HepG2 (cell line): ENCODE data around the gene SIGLEC10. TPM values are rescaled to one million over a fixed set of nuclear protein-coding genes. Genes with fewer than 3 reads are reported as not detected.

ENCODE experiments used
- ATAC-seq: fragments of 200-7000 bp; cut with Tn5 transposase; 3 replicates; pipeline ENCODE4 v1.9.1; 2020; ENCODE audit warnings: mild to moderate bottlenecking, moderate library complexity
- BruUV-seq: library from RNA; stranded (reverse); fragments of 400-500 nt; replicated peaks from 2 replicates; lab custom pipeline; 2021; lab: Mats Ljungman, UMichigan
- CTCF ChIA-PET: fragments of 300-600 bp; formaldehyde crosslinking; extraction: SDS; loops from one replicate; lab custom pipeline; 2021; ENCODE audit warnings: low total read pairs, inconsistent platforms, low intra/inter-chr PET ratio; lab: Yijun Ruan, JAX
- POLR2A ChIA-PET: fragments of 350-600 bp; sonication (Branson Sonifier 250); formaldehyde crosslinking; loops from one replicate; lab custom pipeline; 2020; ENCODE audit warnings: antibody characterized with exemption, inconsistent platforms; lab: Yijun Ruan, JAX
- DNase-seq: peaks from one replicate; pipeline ENCODE4 v3.0.0-alpha.2; 2015; ENCODE audit warnings: low spot score
- FAIRE-seq: peaks from 3 replicates; lab custom pipeline; 2011; peaks lifted over from hg19 to GRCh38; lab: Jason Lieb, UNC
- H2AFZ ChIP-seq: one replicate; pipeline ENCODE4 v1.6.1; 2011; ENCODE audit warnings: low read length, inconsistent platforms
- H3K27ac ChIP-seq: fragments of 300-600 bp; 3 replicates; pipeline ENCODE4 v1.8.0; 2011; ENCODE audit warnings: mixed run types, mild to moderate bottlenecking, mixed read lengths, low read length, inconsistent platforms; ENCODE audit not compliant: insufficient read depth; ENCODE audit errors: extremely low read length
- H3K27me3 ChIP-seq, 2 experiments: fragments of 200-600 bp in 1 of 2; 2 replicates in 1 of 2; 3 replicates in 1 of 2; pipeline versions ENCODE4 v1.6.0 to v1.8.0; 2011; ENCODE audit warnings: low read length in 2 of 2, mild to moderate bottlenecking in 2 of 2, moderate library complexity in 2 of 2, inconsistent platforms in 1 of 2; ENCODE audit not compliant: insufficient read depth in 2 of 2, control insufficient read depth in 1 of 2
- H3K36me3 ChIP-seq, 2 experiments: fragments of 200-600 bp in 1 of 2; replicated peaks in 1 of 2; 2 replicates in 1 of 2; 3 replicates in 1 of 2; pipeline versions ENCODE4 v1.5.1 to v1.8.0; 2011; ENCODE audit warnings: low read length in 2 of 2, inconsistent platforms in 1 of 2; ENCODE audit not compliant: insufficient read depth in 2 of 2, control insufficient read depth in 1 of 2
- H3K4me1 ChIP-seq: 2 replicates; pipeline ENCODE4 v1.5.1; 2012; ENCODE audit warnings: low read length, inconsistent platforms; ENCODE audit not compliant: insufficient read depth
- H3K4me2 ChIP-seq: 2 replicates; pipeline ENCODE4 v1.6.0; 2011; ENCODE audit warnings: low read depth, low read length, inconsistent platforms
- H3K4me3 ChIP-seq, 3 experiments: fragments of 200-600 bp in 1 of 3; sonication (generic), shearing (Covaris generic) in 1 of 3; replicated peaks in 1 of 3; 2 replicates each; pipeline ENCODE4 v1.5.1; 2011 to 2016; ENCODE audit warnings: low read length in 3 of 3, inconsistent platforms in 2 of 3, low read depth in 2 of 3, mild to moderate bottlenecking in 2 of 3, control low read depth in 1 of 3, mixed read lengths in 1 of 3; ENCODE audit not compliant: insufficient read depth in 1 of 3
- H3K79me2 ChIP-seq: one replicate; pipeline ENCODE4 v1.6.1; 2011; ENCODE audit warnings: low read length, inconsistent platforms; ENCODE audit not compliant: insufficient read depth
- H3K9ac ChIP-seq: 2 replicates; pipeline ENCODE4 v1.6.0; 2011; ENCODE audit warnings: mild to moderate bottlenecking, low read depth, low read length, inconsistent platforms; ENCODE audit not compliant: insufficient read depth
- H3K9me3 ChIP-seq: 2 replicates; pipeline ENCODE4 v1.5.1; 2012; ENCODE audit warnings: mild to moderate bottlenecking, low read length
- H4K20me1 ChIP-seq: 2 replicates; pipeline ENCODE4 v1.6.0; 2011; ENCODE audit warnings: inconsistent platforms, mild to moderate bottlenecking, low read length, moderate library complexity; ENCODE audit not compliant: insufficient read depth
- GLI4 ChIP-seq: sonication (generic); formaldehyde crosslinking; IDR thresholded peaks from 2 replicates; pipeline ENCODE4 v1.5.1; 2020; ENCODE audit warnings: missing genetic modification reagents, mild to moderate bottlenecking, moderate library complexity, borderline replicate concordance
- MLXIP ChIP-seq: sonication (generic); formaldehyde crosslinking; IDR thresholded peaks from 2 replicates; pipeline ENCODE4 v1.9.0; 2021; ENCODE audit warnings: missing genetic modification reagents, borderline replicate concordance
- PHF8 ChIP-seq: sonication (generic); formaldehyde crosslinking; IDR thresholded peaks from 2 replicates; pipeline ENCODE4 v1.5.0; 2020; ENCODE audit warnings: missing genetic modification reagents
- SMAD1 ChIP-seq: sonication (generic); formaldehyde crosslinking; IDR thresholded peaks from 2 replicates; pipeline ENCODE4 v1.4.0; 2020; ENCODE audit warnings: missing genetic modification reagents, low read depth, mild to moderate bottlenecking, borderline replicate concordance
- SMAD3 ChIP-seq: sonication (generic); formaldehyde crosslinking; IDR thresholded peaks from 2 replicates; pipeline ENCODE4 v1.4.0; 2020; ENCODE audit warnings: missing genetic modification reagents
- ZBTB7B ChIP-seq: sonication (generic); formaldehyde crosslinking; IDR thresholded peaks from 2 replicates; pipeline ENCODE4 v1.4.0; 2020; ENCODE audit warnings: missing genetic modification reagents
- ZFP91 ChIP-seq: sonication (generic); formaldehyde crosslinking; IDR thresholded peaks from 2 replicates; pipeline ENCODE4 v1.9.0; 2022; ENCODE audit warnings: missing genetic modification reagents, mild to moderate bottlenecking, borderline replicate concordance
- ZNF101 ChIP-seq: sonication (generic); formaldehyde crosslinking; IDR thresholded peaks from 2 replicates; pipeline ENCODE4 v1.4.0; 2020; ENCODE audit warnings: mild to moderate bottlenecking, low read depth, missing genetic modification reagents, borderline replicate concordance
- ZNF234 ChIP-seq: sonication (generic); formaldehyde crosslinking; conservative IDR thresholded peaks from 2 replicates; pipeline ENCODE4 v1.5.1; 2020; ENCODE audit warnings: mild to moderate bottlenecking, missing genetic modification reagents
- ZNF343 ChIP-seq: sonication (generic); formaldehyde crosslinking; IDR thresholded peaks from 2 replicates; pipeline ENCODE4 v1.4.0; 2020; ENCODE audit warnings: mild to moderate bottlenecking, missing genetic modification reagents
- ZNF550 ChIP-seq: sonication (generic); formaldehyde crosslinking; IDR thresholded peaks from 2 replicates; pipeline ENCODE4 v1.4.0; 2020; ENCODE audit warnings: mild to moderate bottlenecking, missing genetic modification reagents, borderline replicate concordance
- WGBS: methylation state at CpG from one replicate; pipeline ENCODE4 v1.1.6; 2017; ENCODE audit warnings: low lambda C conversion rate; 5-methylcytosine and 5-hydroxymethylcytosine counted together
- in situ Hi-C: cut with HindIII; loops from 2 replicates; pipeline ENCODE4 v1.10.0; 2017; ENCODE audit warnings: low pct_unique_long_range_greater_than_20kb; ENCODE audit not compliant: extremely low pct_ligation_motif_present
- intact Hi-C: fragments of 100-400 bp; cut with micrococcal nuclease; formaldehyde crosslinking; loops from one replicate; pipeline ENCODE4 v1.10.0; 2022; ENCODE audit not compliant: unreplicated experiment
- polyA plus RNA-seq, 8 experiments: library from polyadenylated mRNA; depleted of rRNA in 3 of 8; stranded (reverse) in 7 of 8; unstranded in 1 of 8; fragments of >200 nt; fragmentation: Illumina TruSeq in 4 of 8; extraction: Trizol in 4 of 8; gene quantifications; 2 replicates each; pipeline versions ENCODE4 v1.2.1 to v1.2.3, GENCODE V29; 2011 to 2016; ENCODE audit warnings: low read depth in 4 of 8, missing spikeins in 1 of 8, mixed read lengths in 1 of 8; ENCODE audit not compliant: insufficient read depth in 1 of 8
- total RNA-seq, 5 experiments: library from RNA; depleted of rRNA; stranded (reverse); fragments of >200 nt; fragmentation: Illumina TruSeq; extraction: Trizol; gene quantifications; 2 replicates each; pipeline ENCODE4 v1.2.3, GENCODE V29; 2016; ENCODE audit warnings: low read depth in 1 of 5
- TF ChIP-seq, protein P1 (sequence below): sonication (generic); formaldehyde crosslinking; conservative IDR thresholded peaks from 2 replicates; pipeline ENCODE4 v1.8.0; 2022; ENCODE audit warnings: low read depth, missing genetic modification reagents
- TF ChIP-seq, protein P2 (sequence below): sonication (generic); formaldehyde crosslinking; IDR thresholded peaks from 2 replicates; pipeline ENCODE4 v1.8.1; 2023; ENCODE audit warnings: missing genetic modification reagents, inconsistent platforms, borderline replicate concordance

The SIGLEC10 gene
- total and polyA plus RNA-seq, 2 of the 13 experiments (the other 11 are each of a cell fraction or from before 2014, with no cell fraction given): not detected

GRCh38 chr19:51440846-51441409, 23.5 kb upstream of the SIGLEC10 start:
- ATAC-seq: no peak
- no peak for DNase-seq
- TF ChIP-seq SMAD3 (CRISPR knock-in tag) (no peak), ZNF550 (CRISPR knock-in tag) (no peak), ZNF343 (CRISPR knock-in tag) (no peak), PHF8 (no peak), ZBTB7B (CRISPR knock-in tag) (no peak), SMAD1 (CRISPR knock-in tag) (no peak), ZFP91 (no peak), MLXIP (CRISPR knock-in tag) (no peak), ZNF101 (CRISPR knock-in tag) (no peak), ZNF234 (CRISPR knock-in tag) (no peak), GLI4 (CRISPR knock-in tag) (no peak)
- TF ChIP-seq, protein P1, sequence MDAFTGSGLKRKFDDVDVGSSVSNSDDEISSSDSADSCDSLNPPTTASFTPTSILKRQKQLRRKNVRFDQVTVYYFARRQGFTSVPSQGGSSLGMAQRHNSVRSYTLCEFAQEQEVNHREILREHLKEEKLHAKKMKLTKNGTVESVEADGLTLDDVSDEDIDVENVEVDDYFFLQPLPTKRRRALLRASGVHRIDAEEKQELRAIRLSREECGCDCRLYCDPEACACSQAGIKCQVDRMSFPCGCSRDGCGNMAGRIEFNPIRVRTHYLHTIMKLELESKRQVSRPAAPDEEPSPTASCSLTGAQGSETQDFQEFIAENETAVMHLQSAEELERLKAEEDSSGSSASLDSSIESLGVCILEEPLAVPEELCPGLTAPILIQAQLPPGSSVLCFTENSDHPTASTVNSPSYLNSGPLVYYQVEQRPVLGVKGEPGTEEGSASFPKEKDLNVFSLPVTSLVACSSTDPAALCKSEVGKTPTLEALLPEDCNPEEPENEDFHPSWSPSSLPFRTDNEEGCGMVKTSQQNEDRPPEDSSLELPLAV (CRISPR knock-in tag): no peak
- TF ChIP-seq, protein P2, sequence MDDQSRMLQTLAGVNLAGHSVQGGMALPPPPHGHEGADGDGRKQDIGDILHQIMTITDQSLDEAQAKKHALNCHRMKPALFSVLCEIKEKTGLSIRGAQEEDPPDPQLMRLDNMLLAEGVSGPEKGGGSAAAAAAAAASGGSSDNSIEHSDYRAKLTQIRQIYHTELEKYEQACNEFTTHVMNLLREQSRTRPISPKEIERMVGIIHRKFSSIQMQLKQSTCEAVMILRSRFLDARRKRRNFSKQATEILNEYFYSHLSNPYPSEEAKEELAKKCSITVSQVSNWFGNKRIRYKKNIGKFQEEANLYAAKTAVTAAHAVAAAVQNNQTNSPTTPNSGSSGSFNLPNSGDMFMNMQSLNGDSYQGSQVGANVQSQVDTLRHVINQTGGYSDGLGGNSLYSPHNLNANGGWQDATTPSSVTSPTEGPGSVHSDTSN (CRISPR knock-in tag): no peak
- Histone ChIP-seq H3K4me3 (no peak overlapping the region), H3K27me3 (peaks cover 1 to 19% of the 10 kb centered on the region in 2 experiments; a peak in 3 of 5 replicates), H3K9me3 (no peaks in the 10 kb centered on the region), H3K27ac (no peak overlapping the region), H3K79me2 (no peaks in the 10 kb centered on the region), H3K36me3 (no peaks in the 10 kb centered on the region), H2AFZ (no peak overlapping the region), H3K4me1 (no peaks in the 10 kb centered on the region), H3K9ac (no peak overlapping the region), H4K20me1 (no peaks in the 10 kb centered on the region), H3K4me2 (no peak overlapping the region)
- POLR2A ChIA-PET: no interaction called here
- in situ Hi-C loops (no loop called here), intact Hi-C loops (no loop called here)
- no TSS peak for BruUV-seq
- 1% methylated on average over 11 of the region's 11 CpGs for WGBS
- no peak for FAIRE-seq
- CTCF ChIA-PET: no interaction called here
